ENCODE results near the gene ADGRL2.

The ADGRL2 gene

DNA sequence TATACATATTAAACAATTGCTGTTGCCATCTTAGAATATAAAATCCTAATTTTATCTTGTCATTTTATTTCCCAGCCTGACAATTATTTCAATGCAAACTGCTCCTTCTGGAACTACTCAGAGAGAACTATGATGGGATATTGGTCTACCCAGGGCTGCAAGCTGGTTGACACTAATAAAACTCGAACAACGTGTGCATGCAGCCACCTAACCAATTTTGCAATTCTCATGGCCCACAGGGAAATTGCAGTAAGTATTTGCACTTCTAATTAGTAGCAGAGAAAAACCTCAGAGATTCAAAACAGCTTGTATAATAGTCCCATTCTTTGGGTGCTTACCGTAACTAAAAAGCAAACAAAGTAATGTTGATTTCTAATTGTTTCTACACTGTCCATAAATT is 167.2 kb downstream of the ADGRL2 start:
- H3K9me3 ChIP-seq (ENCODE audit: control insufficient read depth, low read length) = no peaks in the 10 kb centered on the region
- H3K79me1 ChIP-seq (replicated peaks; ENCODE audit: low read length, poor library complexity, severe bottlenecking) = no peaks in the 10 kb centered on the region
- H2AFZ ChIP-seq (ENCODE audit: low read depth, low read length) = no peak overlapping the region
- 100% methylated on average over 1 of the region's 3 CpGs for WGBS
- no peak overlapping the region for H2AK5ac ChIP-seq (ENCODE audit: low read length, severe bottlenecking)
- peaks cover 0 to 66% of the 10 kb centered on the region in 2 experiments for H3K36me3 ChIP-seq (ENCODE audit: control insufficient read depth in 1 of 2, insufficient read depth in 2 of 2, low read depth in 1 of 2, low read length in 2 of 2)
- H3K27me3 ChIP-seq (ENCODE audit: control insufficient read depth in 1 of 2, insufficient read depth in 1 of 2, low read length in 2 of 2) = no peaks in the 10 kb centered on the region
- H3K9ac ChIP-seq (ENCODE audit: low read length) = no peak overlapping the region
- H3K4me2 ChIP-seq (ENCODE audit: low read length, poor library complexity, severe bottlenecking) = no peak overlapping the region
- H3K4me1 ChIP-seq (ENCODE audit: control insufficient read depth, insufficient read depth, low read depth, low read length) = no peaks in the 10 kb centered on the region
- H2BK12ac ChIP-seq (ENCODE audit: low read length in 2 of 2) = no peak overlapping the region
- H3K14ac ChIP-seq (ENCODE audit: low read length in 2 of 2) = no peak overlapping the region
- no peak overlapping the region for H3K27ac ChIP-seq (ENCODE audit: low read length, poor library complexity, severe bottlenecking)
- no peak overlapping the region for H3K23ac ChIP-seq (ENCODE audit: low read length in 2 of 2)
- H4K8ac ChIP-seq (ENCODE audit: low read length) = no peak overlapping the region
- no peak overlapping the region for H3K4ac ChIP-seq (ENCODE audit: low read depth in 1 of 2, low read length in 2 of 2)
- no peak overlapping the region for H2BK15ac ChIP-seq (ENCODE audit: low read depth, poor library complexity, severe bottlenecking)
- no peak overlapping the region for H2BK5ac ChIP-seq (ENCODE audit: low read depth, low read length, poor library complexity, severe bottlenecking)
- no peak overlapping the region for H3K18ac ChIP-seq (ENCODE audit: low read depth in 1 of 2, low read length in 2 of 2)
- DNase-seq = no peak
- no peak overlapping the region for H2BK120ac ChIP-seq (ENCODE audit: low read depth, low read length)
- no peak overlapping the region for H3K4me3 ChIP-seq (ENCODE audit: insufficient read depth in 1 of 2, low read depth in 1 of 2, low read length in 2 of 2)
- no peak overlapping the region for H4K91ac ChIP-seq (ENCODE audit: low read length)

DNA sequence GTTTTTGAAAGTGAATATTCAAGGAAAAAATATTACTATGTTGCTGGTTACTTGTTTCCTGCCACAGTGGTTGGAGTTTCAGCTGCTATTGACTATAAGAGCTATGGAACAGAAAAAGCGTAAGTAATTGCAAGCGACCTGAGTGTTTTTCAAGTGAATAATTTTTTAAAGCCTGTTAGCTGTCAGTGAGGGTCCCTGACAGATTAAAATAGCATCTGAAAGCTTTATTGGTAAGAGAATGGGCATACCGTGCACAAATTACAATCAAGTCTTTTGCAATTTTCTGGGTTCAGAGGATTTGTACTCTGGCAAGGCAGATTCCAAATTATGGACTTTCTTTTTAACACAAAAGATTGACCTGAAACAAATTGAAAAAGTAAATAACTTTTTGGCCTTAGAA is 169.7 kb downstream of the ADGRL2 start:
- Histone ChIP-seq H2BK12ac (ENCODE audit: low read length in 2 of 2) (no peak overlapping the region), H3K9me3 (ENCODE audit: control insufficient read depth, low read length) (no peaks in the 10 kb centered on the region), H3K36me3 (ENCODE audit: control insufficient read depth in 1 of 2, insufficient read depth in 2 of 2, low read depth in 1 of 2, low read length in 2 of 2) (peaks cover 0 to 88% of the 10 kb centered on the region in 2 experiments), H4K8ac (ENCODE audit: low read length) (no peak overlapping the region), H3K4ac (ENCODE audit: low read depth in 1 of 2, low read length in 2 of 2) (no peak overlapping the region), H2AK5ac (ENCODE audit: low read length, severe bottlenecking) (no peak overlapping the region), H2BK5ac (ENCODE audit: low read depth, low read length, poor library complexity, severe bottlenecking) (no peak overlapping the region), H3K18ac (ENCODE audit: low read depth in 1 of 2, low read length in 2 of 2) (no peak overlapping the region), H2BK15ac (ENCODE audit: low read depth, poor library complexity, severe bottlenecking) (no peak overlapping the region), H3K9ac (ENCODE audit: low read length) (no peak overlapping the region), H3K27me3 (ENCODE audit: control insufficient read depth in 1 of 2, insufficient read depth in 1 of 2, low read length in 2 of 2) (no peaks in the 10 kb centered on the region), H3K23ac (ENCODE audit: low read length in 2 of 2) (no peak overlapping the region), H3K14ac (ENCODE audit: low read length in 2 of 2) (no peak overlapping the region), H4K91ac (ENCODE audit: low read length) (no peak overlapping the region), H3K4me1 (ENCODE audit: control insufficient read depth, insufficient read depth, low read depth, low read length) (no peaks in the 10 kb centered on the region), H2AFZ (ENCODE audit: low read depth, low read length) (no peak overlapping the region), H3K4me2 (ENCODE audit: low read length, poor library complexity, severe bottlenecking) (no peak overlapping the region), H3K27ac (ENCODE audit: low read length, poor library complexity, severe bottlenecking) (no peak overlapping the region), H2BK120ac (ENCODE audit: low read depth, low read length) (no peak overlapping the region), H3K79me1 (replicated peaks; ENCODE audit: low read length, poor library complexity, severe bottlenecking) (no peaks in the 10 kb centered on the region), H3K4me3 (ENCODE audit: insufficient read depth in 1 of 2, low read depth in 1 of 2, low read length in 2 of 2) (no peak overlapping the region)
- no peak for DNase-seq
- WGBS = over 99% methylated on average over 3 of the region's 3 CpGs

DNA sequence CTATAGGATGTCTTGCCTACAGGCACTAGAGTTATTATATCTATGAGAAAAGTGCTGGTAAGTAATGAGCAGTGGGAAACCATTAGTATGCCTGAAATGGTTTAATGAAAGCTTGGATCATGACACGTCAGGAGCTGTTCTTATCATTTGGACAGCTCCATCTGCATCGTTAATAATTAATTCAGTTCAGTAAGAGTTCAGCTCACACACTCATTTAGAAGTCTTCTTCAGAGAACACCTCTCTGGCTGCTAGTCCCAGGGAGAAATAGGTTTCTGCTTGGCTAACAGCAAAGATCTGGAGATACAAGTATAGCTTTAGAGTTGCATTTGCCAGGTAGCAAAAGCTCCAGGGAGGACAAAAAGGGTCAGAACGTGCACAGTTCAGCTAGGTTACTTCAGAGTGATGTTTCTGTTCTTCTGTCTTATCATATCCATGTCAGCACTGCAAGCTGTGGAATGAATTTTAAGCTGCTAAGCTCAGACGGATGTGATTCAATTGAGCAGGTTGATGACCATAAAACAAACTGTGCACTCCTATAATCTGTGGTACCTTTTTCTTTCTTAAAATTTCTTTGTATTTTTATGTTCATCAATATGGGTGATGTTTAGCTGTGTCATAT is 173.6 kb downstream of the ADGRL2 start:
- Histone ChIP-seq H3K4me3 (ENCODE audit: insufficient read depth in 1 of 2, low read depth in 1 of 2, low read length in 2 of 2) (no peak overlapping the region), H3K14ac (ENCODE audit: low read length in 2 of 2) (no peak overlapping the region), H2AFZ (ENCODE audit: low read depth, low read length) (no peak overlapping the region), H3K9me3 (ENCODE audit: control insufficient read depth, low read length) (no peaks in the 10 kb centered on the region), H3K27me3 (ENCODE audit: control insufficient read depth in 1 of 2, insufficient read depth in 1 of 2, low read length in 2 of 2) (no peaks in the 10 kb centered on the region), H4K8ac (ENCODE audit: low read length) (no peak overlapping the region), H2BK15ac (ENCODE audit: low read depth, poor library complexity, severe bottlenecking) (no peak overlapping the region), H3K27ac (ENCODE audit: low read length, poor library complexity, severe bottlenecking) (no peak overlapping the region), H2BK120ac (ENCODE audit: low read depth, low read length) (no peak overlapping the region), H3K9ac (ENCODE audit: low read length) (no peak overlapping the region), H3K36me3 (ENCODE audit: control insufficient read depth in 1 of 2, insufficient read depth in 2 of 2, low read depth in 1 of 2, low read length in 2 of 2) (peaks cover 0 to 56% of the 10 kb centered on the region in 2 experiments), H3K4me1 (ENCODE audit: control insufficient read depth, insufficient read depth, low read depth, low read length) (no peaks in the 10 kb centered on the region), H4K91ac (ENCODE audit: low read length) (no peak overlapping the region), H2BK5ac (ENCODE audit: low read depth, low read length, poor library complexity, severe bottlenecking) (no peak overlapping the region), H3K18ac (ENCODE audit: low read depth in 1 of 2, low read length in 2 of 2) (no peak overlapping the region), H3K4ac (ENCODE audit: low read depth in 1 of 2, low read length in 2 of 2) (no peak overlapping the region), H3K4me2 (ENCODE audit: low read length, poor library complexity, severe bottlenecking) (no peak overlapping the region), H2AK5ac (ENCODE audit: low read length, severe bottlenecking) (no peak overlapping the region), H3K23ac (ENCODE audit: low read length in 2 of 2) (no peak overlapping the region), H2BK12ac (ENCODE audit: low read length in 2 of 2) (no peak overlapping the region), H3K79me1 (replicated peaks; ENCODE audit: low read length, poor library complexity, severe bottlenecking) (no peaks in the 10 kb centered on the region)
- DNase-seq = no peak
- 100% methylated on average over 3 of the region's 4 CpGs for WGBS

DNA sequence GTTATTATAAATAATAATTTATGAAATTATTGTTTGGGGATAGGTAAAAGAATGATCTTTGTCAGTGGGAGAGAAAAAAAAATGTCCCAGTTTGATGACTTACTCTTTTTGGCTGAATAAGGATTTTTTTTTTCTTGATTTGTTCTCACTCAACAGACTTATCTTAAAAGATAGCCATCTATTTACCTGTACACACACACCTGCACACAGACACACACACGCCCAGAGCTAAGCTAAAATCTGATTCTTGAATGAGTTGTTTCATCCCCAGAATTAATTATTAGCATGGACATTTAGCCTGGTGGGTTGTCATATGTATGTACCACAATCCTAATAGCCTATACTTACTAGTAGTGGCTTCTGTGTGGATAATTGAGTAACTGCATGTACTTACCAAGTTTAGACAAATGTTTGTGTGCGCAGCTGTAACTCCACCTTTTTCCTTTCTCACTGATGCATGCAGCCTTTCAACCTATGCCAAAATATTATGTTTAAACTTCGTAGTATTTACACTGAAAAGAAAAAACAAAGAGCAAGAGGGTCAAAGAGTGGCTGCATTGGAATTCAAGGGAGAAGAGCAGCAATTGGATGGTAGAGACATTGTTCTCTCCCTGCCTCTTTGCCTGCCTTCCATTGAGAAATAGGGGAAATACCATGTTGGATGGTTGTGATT is 174.3 kb downstream of the ADGRL2 start:
- no peak overlapping the region for H3K4me3 ChIP-seq (ENCODE audit: insufficient read depth in 1 of 2, low read depth in 1 of 2, low read length in 2 of 2)
- DNase-seq = no peak
- H3K9ac ChIP-seq (ENCODE audit: low read length) = no peak overlapping the region
- no peaks in the 10 kb centered on the region for H3K27me3 ChIP-seq (ENCODE audit: control insufficient read depth in 1 of 2, insufficient read depth in 1 of 2, low read length in 2 of 2)
- H3K18ac ChIP-seq (ENCODE audit: low read depth in 1 of 2, low read length in 2 of 2) = no peak overlapping the region
- WGBS = 69% methylated on average over 1 of the region's 3 CpGs
- H2AFZ ChIP-seq (ENCODE audit: low read depth, low read length) = no peak overlapping the region
- H3K14ac ChIP-seq (ENCODE audit: low read length in 2 of 2) = no peak overlapping the region
- H3K4me1 ChIP-seq (ENCODE audit: control insufficient read depth, insufficient read depth, low read depth, low read length) = no peaks in the 10 kb centered on the region
- H4K8ac ChIP-seq (ENCODE audit: low read length) = no peak overlapping the region
- H2AK5ac ChIP-seq (ENCODE audit: low read length, severe bottlenecking) = no peak overlapping the region
- H3K36me3 ChIP-seq (ENCODE audit: control insufficient read depth in 1 of 2, insufficient read depth in 2 of 2, low read depth in 1 of 2, low read length in 2 of 2) = peaks cover 0 to 56% of the 10 kb centered on the region in 2 experiments
- no peaks in the 10 kb centered on the region for H3K79me1 ChIP-seq (replicated peaks; ENCODE audit: low read length, poor library complexity, severe bottlenecking)
- no peak overlapping the region for H2BK15ac ChIP-seq (ENCODE audit: low read depth, poor library complexity, severe bottlenecking)
- H3K9me3 ChIP-seq (ENCODE audit: control insufficient read depth, low read length) = no peaks in the 10 kb centered on the region
- no peak overlapping the region for H4K91ac ChIP-seq (ENCODE audit: low read length)
- H2BK12ac ChIP-seq (ENCODE audit: low read length in 2 of 2) = no peak overlapping the region
- H3K4me2 ChIP-seq (ENCODE audit: low read length, poor library complexity, severe bottlenecking) = no peak overlapping the region
- no peak overlapping the region for H3K23ac ChIP-seq (ENCODE audit: low read length in 2 of 2)
- no peak overlapping the region for H3K4ac ChIP-seq (ENCODE audit: low read depth in 1 of 2, low read length in 2 of 2)
- no peak overlapping the region for H3K27ac ChIP-seq (ENCODE audit: low read length, poor library complexity, severe bottlenecking)
- no peak overlapping the region for H2BK120ac ChIP-seq (ENCODE audit: low read depth, low read length)
- H2BK5ac ChIP-seq (ENCODE audit: low read depth, low read length, poor library complexity, severe bottlenecking) = no peak overlapping the region
